Cardiac septum (tissue), 1 donor: ENCODE measurements around the gene DDX10. TPM values are rescaled to one million over a fixed set of nuclear protein-coding genes. Genes with fewer than 3 reads are reported as not detected.
"Not testable (repeated sequence)": the region's sequence is repeated elsewhere in the genome, so short reads cannot be mapped to it uniquely, and the experiment has no call there.

Source experiments
- DNase-seq: peaks from one replicate; pipeline ENCODE4 v3.0.0-alpha.2; 2020; ENCODE audit warnings: low spot score
- intact Hi-C: fragments of 100-400 bp; cut with DNase I; formaldehyde crosslinking; loops from one replicate; pipeline ENCODE4 v1.14.0; 2022
- total RNA-seq: library from RNA; stranded (reverse); fragmentation: NEBNext Ultra II Directional; extraction: Animal tissue kit (Norgen Biotek cat#: 25700); gene quantifications from one replicate; pipeline ENCODE4 v1.2.1, GENCODE V29; 2021
- donor health status: DM: no; HTN: no; CAD: no.

The DDX10 gene
- total RNA-seq, 1 donor from 2014 or later: 11.5 TPM

DNA sequence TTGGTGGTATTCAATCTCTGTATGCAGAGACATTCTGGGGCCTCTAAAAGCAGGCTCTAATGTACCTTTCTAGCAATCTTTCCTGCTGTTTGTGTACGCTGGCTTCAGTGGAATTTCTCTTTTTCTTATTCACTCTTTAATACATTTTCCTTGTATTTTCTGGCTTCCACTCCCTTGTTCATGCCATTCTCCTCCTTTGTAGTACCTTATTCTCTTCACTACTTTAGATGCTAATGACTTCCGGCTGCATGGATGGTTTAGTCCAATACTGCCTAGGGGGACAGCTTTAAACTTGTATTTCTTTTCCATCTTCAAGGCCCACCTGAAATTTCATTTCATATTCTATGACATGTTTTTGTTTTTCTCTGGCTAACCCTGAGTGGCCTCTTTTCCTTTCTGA is 40.2 kb downstream of the DDX10 start:
- DNase-seq: no peak
- intact Hi-C loops: no loop called here

GRCh38 chr11:108708173-108708572 is 43.3 kb downstream of the DDX10 start:
- intact Hi-C loops: no loop called here

GRCh38 chr11:108709741-108710140 is 44.9 kb downstream of the DDX10 start:
- no peak for DNase-seq
- intact Hi-C loops: no loop called here

More at GRCh38 chr11:108708173-108708572, 43.3 kb downstream of the DDX10 start:
- DNase-seq: no peak

DNA sequence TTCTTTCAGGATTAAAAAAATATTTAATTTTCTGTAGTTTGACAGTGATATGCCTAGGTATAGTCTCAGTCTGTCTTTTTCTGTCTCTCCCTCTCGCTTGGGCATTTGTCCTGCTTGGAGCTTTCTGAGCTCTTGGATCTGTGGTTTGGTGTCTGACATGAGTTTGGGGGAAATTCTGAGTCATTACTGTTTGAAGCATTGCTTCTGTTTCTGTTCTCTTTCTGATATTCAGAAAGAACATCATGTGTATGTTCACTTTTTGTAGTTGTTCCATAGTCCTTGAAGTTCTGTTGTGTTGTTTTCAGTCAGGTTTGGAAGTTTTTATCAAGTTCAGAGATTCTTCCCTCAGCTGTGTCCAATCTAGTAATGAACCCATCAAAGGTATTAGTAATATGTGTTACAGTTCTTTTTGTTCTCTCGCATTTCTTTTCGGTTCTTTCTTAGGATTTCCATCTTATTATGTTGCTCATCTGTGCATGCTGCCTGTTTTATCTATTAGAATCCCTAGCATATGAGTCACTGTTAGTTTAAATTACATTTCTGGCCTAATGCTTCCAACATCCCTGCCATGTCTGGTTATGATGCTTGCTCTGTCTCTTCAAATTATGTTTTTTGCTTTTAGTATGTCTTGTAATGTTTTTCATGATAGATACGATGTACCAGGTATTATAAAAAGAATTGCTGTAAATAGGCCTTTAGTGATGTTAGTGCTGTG is 48.4 kb downstream of the DDX10 start:
- no peak for DNase-seq
- intact Hi-C loops: no loop called here

DNA sequence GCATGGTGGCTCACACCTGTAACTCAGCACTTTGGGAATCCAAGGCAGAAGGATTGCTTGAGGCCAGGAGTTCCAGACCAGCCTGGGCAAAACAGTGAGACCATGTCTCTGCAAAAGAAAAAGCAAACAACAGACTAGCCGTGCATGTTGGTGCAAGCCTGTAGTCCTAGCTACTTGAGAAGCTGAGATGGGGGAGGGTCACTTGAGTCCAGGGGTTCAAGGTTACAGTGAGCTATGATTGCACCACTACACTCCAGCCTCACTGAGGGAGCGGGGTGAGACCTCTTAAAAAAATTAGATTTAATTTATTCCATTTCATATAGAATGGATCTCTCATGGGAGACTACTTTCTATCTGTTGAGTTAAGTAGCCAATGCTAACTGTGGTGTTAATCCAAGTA is 50.4 kb downstream of the DDX10 start:
- no peak for DNase-seq
- intact Hi-C loops: no loop called here

- DNase-seq: no peak
- intact Hi-C loops: no loop called here
These were observed 53.6 kb downstream of the DDX10 start for GRCh38 chr11:108718466-108718865.

- intact Hi-C loops: no loop called here
- no peak for DNase-seq
These were observed 60.3 kb downstream of the DDX10 start for GRCh38 chr11:108724974-108725689.

DNA sequence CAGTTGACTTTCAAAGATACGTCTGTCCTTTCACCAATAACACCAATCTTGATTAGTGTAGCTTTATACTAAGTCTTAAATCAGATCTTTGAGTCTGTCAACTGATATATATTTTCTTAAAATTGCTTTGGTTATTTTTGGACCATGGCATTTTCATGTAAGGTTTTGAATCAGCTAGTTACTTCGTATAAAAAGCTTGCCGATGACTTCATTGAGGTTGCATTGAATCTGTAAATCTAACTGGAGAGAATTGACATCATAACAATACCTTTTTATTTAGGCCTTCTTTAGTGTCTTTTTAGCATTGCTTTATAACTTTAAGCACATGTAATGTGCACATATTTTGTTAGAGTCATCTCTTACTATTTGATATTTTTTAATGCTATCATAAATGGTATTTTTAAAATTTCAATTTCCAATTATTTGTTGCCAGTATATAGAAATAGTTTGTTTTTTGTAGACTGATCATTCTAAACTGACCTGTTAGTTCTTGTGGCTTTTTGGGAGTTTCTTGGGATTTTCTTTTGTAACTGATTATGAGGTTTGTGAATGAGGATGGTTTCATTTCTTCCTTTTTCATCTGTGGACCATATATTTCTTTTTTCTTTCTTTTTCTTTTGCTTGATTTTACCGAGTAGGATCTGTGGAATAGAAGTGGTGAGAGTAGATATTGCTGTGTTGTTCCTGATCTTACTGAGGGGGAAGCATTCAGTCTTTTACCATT is 61.4 kb downstream of the DDX10 start:
- DNase-seq: no peak
- intact Hi-C loops: no loop called here

- intact Hi-C loops: no loop called here
- DNase-seq: no peak
These were observed 62.8 kb downstream of the DDX10 start for GRCh38 chr11:108727665-108728064.

DNA sequence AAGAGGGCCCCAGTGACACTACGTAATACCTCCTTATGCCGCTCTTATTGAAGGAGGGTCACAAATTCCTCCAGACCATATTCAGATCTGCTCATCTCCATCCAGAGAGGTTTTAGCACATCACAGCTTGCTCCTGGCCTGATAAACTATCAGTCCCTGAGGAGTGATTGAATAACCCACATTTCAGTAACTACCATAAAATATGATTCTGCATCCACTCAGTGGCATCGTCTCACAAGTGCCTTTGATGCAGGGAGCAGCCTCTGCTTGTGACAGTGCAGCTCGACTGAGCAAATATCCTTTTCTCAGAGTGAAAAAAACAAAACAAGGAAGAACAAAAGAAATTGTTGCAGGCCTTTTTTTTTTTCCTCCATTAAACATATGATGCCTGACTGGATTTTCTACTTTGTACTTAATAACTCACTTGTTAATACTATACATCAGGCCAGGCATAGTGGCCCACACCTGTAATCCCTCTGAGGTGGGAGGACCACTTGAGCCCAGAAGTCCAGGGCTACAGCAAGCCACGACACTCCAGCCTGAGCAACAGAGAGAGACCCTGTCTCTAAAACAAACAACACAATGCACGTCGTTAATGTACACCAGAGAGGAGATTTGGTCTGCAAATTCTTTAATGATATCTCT is 64.5 kb downstream of the DDX10 start:
- intact Hi-C loops: no loop called here

DNA sequence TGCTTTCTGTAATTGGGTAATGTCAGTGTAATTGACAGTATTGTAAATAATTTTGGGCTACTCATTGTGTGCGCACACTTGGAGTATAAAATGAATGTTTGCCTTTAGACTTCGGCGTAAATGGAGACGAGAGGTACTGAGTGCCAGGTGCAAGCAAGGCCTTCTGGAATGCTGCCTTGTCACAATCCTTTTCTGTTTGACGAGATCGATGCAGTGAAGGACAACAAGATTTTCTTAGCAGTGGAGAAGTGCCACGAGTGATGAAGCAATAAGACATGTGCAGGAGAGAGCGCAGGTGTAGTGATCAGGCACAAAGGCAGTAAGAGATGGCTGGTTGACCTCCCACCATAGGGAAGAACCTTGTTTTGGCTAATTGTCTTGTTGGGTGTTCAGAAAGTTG is 67.5 kb downstream of the DDX10 start:
- intact Hi-C loops: no loop called here
- DNase-seq: no peak

More for the DNA sequence above, 64.5 kb downstream of the DDX10 start:
- DNase-seq: no peak

GRCh38 chr11:108733479-108734116 is 68.7 kb downstream of the DDX10 start:
- no peak for DNase-seq
- intact Hi-C loops: no loop called here

DNA sequence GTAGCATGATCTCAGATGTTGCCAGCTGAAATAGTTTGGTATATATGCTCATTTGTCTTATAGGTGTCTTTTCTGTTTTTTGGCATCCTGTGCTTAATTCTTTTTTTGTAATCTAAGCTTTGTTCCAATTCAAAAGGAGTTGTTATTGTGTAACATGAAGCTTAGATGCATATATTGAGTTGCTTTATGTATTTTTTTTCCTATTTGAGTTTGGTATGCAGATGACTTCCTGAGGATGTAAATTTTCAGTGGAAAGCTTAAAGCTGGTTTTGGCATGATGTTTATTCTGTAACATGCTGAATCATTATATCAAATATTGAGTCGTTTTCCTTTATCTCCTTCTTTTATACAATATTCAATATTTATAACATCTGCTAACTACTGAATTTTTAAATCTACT is 69.4 kb downstream of the DDX10 start:
- intact Hi-C loops: no loop called here
- DNase-seq: no peak

GRCh38 chr11:108734956-108735559 is 70.2 kb downstream of the DDX10 start:
- intact Hi-C loops: no loop called here
- no peak for DNase-seq

GRCh38 chr11:108740132-108740531 is 75.3 kb downstream of the DDX10 start:
- DNase-seq, intact Hi-C loops: not testable (repeated sequence)

DNA sequence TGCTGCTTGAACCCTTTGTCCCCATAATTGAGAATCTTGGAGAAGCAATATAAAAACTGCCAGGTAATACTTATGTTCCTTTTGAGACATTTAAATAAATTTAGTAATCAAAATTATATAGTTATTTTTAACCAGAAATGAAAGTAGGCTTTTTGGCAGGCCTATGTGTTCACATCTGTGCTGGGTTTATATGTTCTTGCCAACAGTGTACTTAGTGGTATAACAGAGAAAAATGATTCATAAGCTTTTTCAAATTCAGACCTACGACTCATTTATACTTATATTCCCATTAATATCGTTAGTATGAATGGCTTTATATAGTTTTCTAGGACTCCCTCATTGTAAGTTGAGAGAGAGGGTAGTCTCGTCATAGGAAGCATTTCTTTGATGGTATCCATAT is 79.0 kb downstream of the DDX10 start:
- intact Hi-C loops: no loop called here
- no peak for DNase-seq

- no peak for DNase-seq
- intact Hi-C loops: no loop called here
These were observed 84.1 kb downstream of the DDX10 start for GRCh38 chr11:108748968-108749367.

- DNase-seq: no peak
- intact Hi-C loops: no loop called here
These were observed 86.6 kb downstream of the DDX10 start for GRCh38 chr11:108751444-108751843.

DNA sequence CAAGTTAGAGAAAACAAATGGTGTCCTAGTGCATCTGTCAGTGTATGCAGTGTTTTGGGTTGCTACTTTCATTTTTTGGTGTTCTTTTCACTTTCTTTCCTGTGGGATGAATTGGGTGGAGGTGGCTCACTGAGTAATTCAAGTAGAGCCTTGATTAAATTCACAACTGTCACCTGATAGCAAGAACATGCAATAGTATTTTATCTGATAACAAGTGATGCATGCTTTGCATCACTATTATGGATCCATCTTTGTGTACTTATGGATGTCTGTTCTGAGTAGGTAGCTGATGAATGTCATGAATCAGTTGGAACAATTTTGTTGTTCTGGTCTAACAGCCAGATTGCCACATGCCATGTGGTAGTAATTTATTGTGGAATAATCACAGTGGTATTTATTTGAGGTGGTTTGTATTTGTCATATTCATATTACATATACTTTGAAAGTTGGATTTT is 87.5 kb downstream of the DDX10 start:
- intact Hi-C loops: no loop called here
- no peak for DNase-seq
